GM23338 (cell line): ENCODE results near the gene AP1S1. TPM values are rescaled to one million over a fixed set of nuclear protein-coding genes. Genes with fewer than 3 reads are reported as not detected.

ENCODE experiments used
- ATAC-seq: fragments of 200-7000 bp; cut with Tn5 transposase; 3 replicates; pipeline ENCODE4 v1.9.1; 2020
- DNase-seq: peaks from one replicate; pipeline ENCODE4 v3.0.0-alpha.2; 2015; ENCODE audit warnings: low spot score
- H2AFZ ChIP-seq: fragments of 200-600 bp; sonication (generic); 2 replicates; pipeline ENCODE4 v1.8.0; 2016; ENCODE audit warnings: antibody characterized with exemption, mild to moderate bottlenecking, moderate library complexity
- H3F3A ChIP-seq: fragments of 200-600 bp; sonication (generic); replicated peaks from 2 replicates; pipeline ENCODE4 v1.8.0; 2017; ENCODE audit warnings: antibody characterized with exemption, mixed run types, low read depth
- H3K27ac ChIP-seq: fragments of 200-600 bp; sonication (generic); 2 replicates; pipeline ENCODE4 v1.6.1; 2016; ENCODE audit warnings: low read depth
- H3K27me3 ChIP-seq: fragments of 200-600 bp; sonication (generic); 2 replicates; pipeline ENCODE4 v1.8.0; 2016; ENCODE audit warnings: mild to moderate bottlenecking, mixed run types, moderate library complexity; ENCODE audit not compliant: insufficient read depth
- H3K36me3 ChIP-seq: fragments of 200-600 bp; sonication (generic); 2 replicates; pipeline ENCODE4 v1.8.0; 2016; ENCODE audit warnings: mild to moderate bottlenecking; ENCODE audit not compliant: insufficient read depth
- H3K4me1 ChIP-seq: fragments of 200-600 bp; sonication (generic); 2 replicates; pipeline ENCODE4 v1.8.0; 2016; ENCODE audit warnings: mild to moderate bottlenecking, moderate library complexity; ENCODE audit not compliant: insufficient read depth
- H3K4me2 ChIP-seq: fragments of 200-600 bp; sonication (generic); 2 replicates; pipeline ENCODE4 v1.7.1; 2017; ENCODE audit warnings: mixed run types
- H3K4me3 ChIP-seq: fragments of 200-600 bp; sonication (generic); 2 replicates; pipeline ENCODE4 v1.6.1; 2016; ENCODE audit warnings: mixed run types
- H3K79me2 ChIP-seq: fragments of 200-600 bp; sonication (generic); replicated peaks from 2 replicates; pipeline ENCODE4 v1.8.0; 2017; ENCODE audit warnings: mild to moderate bottlenecking; ENCODE audit not compliant: insufficient read depth
- H3K9me2 ChIP-seq: fragments of 200-600 bp; sonication (generic); 2 replicates; pipeline ENCODE4 v1.8.0; 2017; ENCODE audit not compliant: insufficient read depth
- H4K20me1 ChIP-seq: fragments of 200-600 bp; sonication (generic); replicated peaks from 2 replicates; pipeline ENCODE4 v1.8.0; 2017; ENCODE audit warnings: mild to moderate bottlenecking; ENCODE audit not compliant: insufficient read depth
- H3K27ac Mint-ChIP-seq: 2 replicates; pipeline ENCODE4 v1.8.0; 2020; ENCODE audit warnings: inconsistent platforms, mild to moderate bottlenecking, moderate library complexity, mixed read lengths
- H3K27me3 Mint-ChIP-seq: 3 replicates; pipeline ENCODE4 v1.8.0; 2022; ENCODE audit warnings: low read depth, mild to moderate bottlenecking, moderate library complexity, mixed read lengths, inconsistent platforms; ENCODE audit not compliant: insufficient read depth, poor library complexity
- H3K36me3 Mint-ChIP-seq: 3 replicates; pipeline ENCODE4 v1.8.0; 2021; ENCODE audit warnings: low read depth, mild to moderate bottlenecking, inconsistent platforms, moderate library complexity, mixed read lengths
- H3K4me1 Mint-ChIP-seq: 3 replicates; pipeline ENCODE4 v1.8.0; 2020; ENCODE audit warnings: mild to moderate bottlenecking, inconsistent platforms, mixed read lengths
- H3K4me3 Mint-ChIP-seq: 3 replicates; pipeline ENCODE4 v1.8.0; 2021; ENCODE audit warnings: moderate library complexity, mild to moderate bottlenecking, inconsistent platforms, mixed read lengths
- H3K9me3 Mint-ChIP-seq: 3 replicates; pipeline ENCODE4 v1.8.0; 2020; ENCODE audit warnings: moderate library complexity, mild to moderate bottlenecking, inconsistent platforms, mixed read lengths
- CREB1 ChIP-seq: fragments of 250-450 bp; sonication (Bioruptor Pico); IDR thresholded peaks from 2 replicates; pipeline ENCODE4 v1.5.0; 2020; ENCODE audit warnings: low read depth, mild to moderate bottlenecking, moderate library complexity
- CTCF ChIP-seq, 2 experiments: fragments of 200-600 bp in 1 of 2; sonication (generic) in 1 of 2; conservative IDR thresholded peaks; 2 replicates each; pipeline versions ENCODE4 v1.5.1 to v1.6.1; 2016 to 2017; ENCODE audit warnings: antibody characterized with exemption in 2 of 2, low read depth in 2 of 2, mild to moderate bottlenecking in 2 of 2, moderate library complexity in 1 of 2
- ETS1 ChIP-seq: IDR thresholded peaks from 2 replicates; pipeline ENCODE4 v1.6.1; 2016; ENCODE audit warnings: antibody characterized with exemption
- EZH2 ChIP-seq: fragments of 200-600 bp; sonication (generic); IDR thresholded peaks from one replicate; pipeline ENCODE4 v1.8.0; 2017; ENCODE audit warnings: antibody characterized with exemption, mild to moderate bottlenecking, low read depth; ENCODE audit not compliant: unreplicated experiment
- EZH2phosphoT487 ChIP-seq: fragments of 200-600 bp; sonication (generic); IDR thresholded peaks from one replicate; pipeline ENCODE4 v1.8.1; 2018; ENCODE audit warnings: antibody characterized with exemption; ENCODE audit not compliant: unreplicated experiment
- JUNB ChIP-seq: IDR thresholded peaks from one replicate; pipeline ENCODE4 v1.6.1; 2016; ENCODE audit warnings: antibody characterized with exemption; ENCODE audit not compliant: unreplicated experiment
- NANOG ChIP-seq: IDR thresholded peaks from 2 replicates; pipeline ENCODE4 v1.6.1; 2016; ENCODE audit warnings: antibody characterized with exemption, borderline replicate concordance
- POLR2AphosphoS5 ChIP-seq: IDR thresholded peaks from 2 replicates; pipeline ENCODE4 v1.6.1; 2016; ENCODE audit warnings: antibody characterized with exemption, low read depth
- REST ChIP-seq: IDR thresholded peaks from one replicate; pipeline ENCODE4 v1.6.1; 2018; ENCODE audit warnings: antibody characterized with exemption; ENCODE audit not compliant: unreplicated experiment
- STAT1 ChIP-seq: IDR thresholded peaks from one replicate; pipeline ENCODE4 v1.6.1; 2016; ENCODE audit warnings: antibody characterized with exemption; ENCODE audit not compliant: unreplicated experiment
- ZNF114 ChIP-seq: fragments of 250-450 bp; sonication (Bioruptor Pico); IDR thresholded peaks from 2 replicates; pipeline ENCODE4 v1.5.0; 2020; ENCODE audit warnings: mild to moderate bottlenecking, moderate library complexity
- ZNF331 ChIP-seq: fragments of 250-450 bp; sonication (Bioruptor Pico); IDR thresholded peaks from 2 replicates; pipeline ENCODE4 v1.5.0; 2020; ENCODE audit warnings: low read depth, mild to moderate bottlenecking, moderate library complexity
- ZNF462 ChIP-seq: fragments of 250-450 bp; sonication (Bioruptor Pico); IDR thresholded peaks from 2 replicates; pipeline ENCODE4 v1.5.0; 2020; ENCODE audit warnings: mild to moderate bottlenecking, moderate library complexity
- polyA plus RNA-seq: library from polyadenylated mRNA; unstranded; fragments of >200 nt; fragmentation: Nextera tagmentation; extraction: Ambion mirVana; gene quantifications from 2 replicates; pipeline ENCODE4 v1.2.1, GENCODE V29; 2016
- total RNA-seq: library from RNA; depleted of rRNA; stranded (reverse); fragments of >200 nt; shearing (Covaris generic); gene quantifications from 2 replicates; pipeline ENCODE4 v1.2.3, GENCODE V29; 2014

AP1S1 gene
- total and polyA plus RNA-seq, 2 experiments from 2014 or later: 11.5 to 60.6 TPM

GRCh38 chr7:101123703-101124068, 30.6 kb upstream of the AP1S1 start:
- no peaks in the 10 kb centered on the region for H3K36me3 ChIP-seq
- Mint-ChIP-seq H3K27me3 (peaks cover 26% of the 10 kb centered on the region), H3K9me3 (peaks cover 8% of the 10 kb centered on the region), H3K36me3 (peaks cover 10% of the 10 kb centered on the region; the same call in 1 of the 3 replicates), H3K4me3 (no peak overlapping the region), H3K4me1 (peaks cover 32% of the 10 kb centered on the region), H3K27ac (no peak overlapping the region)
- H3F3A ChIP-seq: 0 out of 2 replicates have a peak, but pooled peaks cover 10% of the 10 kb centered on the region
- H3K9me2 ChIP-seq: no peaks in the 10 kb centered on the region
- no peak for DNase-seq
- no peak overlapping the region for H3K4me2 ChIP-seq
- no peak overlapping the region for H2AFZ ChIP-seq
- no peaks in the 10 kb centered on the region for H3K27me3 ChIP-seq
- H3K4me3 ChIP-seq: no peak overlapping the region
- H4K20me1 ChIP-seq: no peaks in the 10 kb centered on the region
- no peaks in the 10 kb centered on the region for H3K79me2 ChIP-seq
- no peak for ATAC-seq
- peaks cover 42% of the 10 kb centered on the region; the same call in 1 of the 2 replicates for H3K4me1 ChIP-seq
- H3K27ac ChIP-seq: no peak overlapping the region
- TF ChIP-seq NANOG (no peak), EZH2phosphoT487 (no peak), ZNF462 (CRISPR knock-in tag) (no peak), JUNB (no peak), ZNF114 (CRISPR knock-in tag) (no peak), STAT1 (no peak), CREB1 (CRISPR knock-in tag) (no peak), POLR2AphosphoS5 (no peak), CTCF (conservative IDR thresholded peaks at IDR 0.05; ENCODE audit: low read depth in 2 of 2) (no peak), ZNF331 (no peak), ETS1 (no peak), EZH2 (no peak), REST (no peak)
